A673 (cell line): ENCODE measurements around the gene NR1H2. TPM values are rescaled to one million over a fixed set of nuclear protein-coding genes. Genes with fewer than 3 reads are reported as not detected.

Source experiments
- BruUV-seq: library from RNA; stranded (reverse); fragments of 400-500 nt; replicated peaks from 2 replicates; lab custom pipeline; 2021; lab: Mats Ljungman, UMichigan
- CTCF ChIA-PET: fragments of 300-600 bp; sonication (Branson Sonifier 250); formaldehyde crosslinking; loops from one replicate; lab custom pipeline; 2022; ENCODE audit warnings: antibody characterized with exemption; lab: Charles Lee
- POLR2A ChIA-PET: fragments of 300-600 bp; sonication (Branson Sonifier 250); formaldehyde crosslinking; loops from one replicate; lab custom pipeline; 2022; ENCODE audit warnings: antibody characterized with exemption; ENCODE audit not compliant: low non-redundant PET; lab: Charles Lee
- DNase-seq: peaks from one replicate; pipeline ENCODE4 v3.0.0-alpha.2; 2015; ENCODE audit warnings: low spot score
- H3K27ac ChIP-seq: fragments of 200-600 bp; sonication (generic); 2 replicates; pipeline ENCODE4 v1.5.1; 2016; ENCODE audit warnings: mixed run types, low read depth, mild to moderate bottlenecking, mixed read lengths, antibody characterized with exemption, low read length; ENCODE audit not compliant: poor library complexity, severe bottlenecking
- H3K27me3 ChIP-seq: fragments of 200-600 bp; sonication (generic); replicated peaks from 2 replicates; pipeline ENCODE4 v1.6.1; 2017; ENCODE audit warnings: mixed run types, low read depth, mild to moderate bottlenecking, mixed read lengths, antibody characterized with exemption, low read length; ENCODE audit not compliant: insufficient read depth, poor library complexity
- H3K36me3 ChIP-seq: fragments of 200-600 bp; sonication (generic); 2 replicates; pipeline ENCODE4 v1.6.1; 2016; ENCODE audit warnings: mixed run types, mild to moderate bottlenecking, mixed read lengths, antibody characterized with exemption, low read length; ENCODE audit not compliant: insufficient read depth, poor library complexity, severe bottlenecking
- H3K4me1 ChIP-seq: fragments of 200-600 bp; sonication (generic); 2 replicates; pipeline ENCODE4 v1.6.1; 2017; ENCODE audit warnings: mixed run types, mild to moderate bottlenecking, mixed read lengths, antibody characterized with exemption, low read length; ENCODE audit not compliant: insufficient read depth, poor library complexity, severe bottlenecking
- H3K4me3 ChIP-seq: fragments of 200-600 bp; sonication (generic); 2 replicates; pipeline ENCODE4 v1.5.1; 2016; ENCODE audit warnings: low read depth, mixed run types, mild to moderate bottlenecking, mixed read lengths, low read length; ENCODE audit not compliant: poor library complexity, severe bottlenecking
- H3K9me3 ChIP-seq: fragments of 200-600 bp; sonication (generic); 2 replicates; pipeline ENCODE4 v1.6.1; 2016; ENCODE audit warnings: mixed run types, low read depth, mild to moderate bottlenecking, mixed read lengths, antibody characterized with exemption, low read length; ENCODE audit not compliant: poor library complexity, severe bottlenecking
- EZH2 ChIP-seq: fragments of 200-600 bp; sonication (generic); IDR thresholded peaks from 2 replicates; pipeline ENCODE4 v1.6.1; 2017; ENCODE audit warnings: borderline replicate concordance, low read depth, mild to moderate bottlenecking, mixed read lengths, antibody characterized with exemption, low read length; ENCODE audit not compliant: poor library complexity, severe bottlenecking
- intact Hi-C: fragments of 100-400 bp; cut with micrococcal nuclease; formaldehyde crosslinking; loops from one replicate; pipeline ENCODE4 v1.10.0; 2022; ENCODE audit not compliant: unreplicated experiment
- total RNA-seq: library from RNA; stranded (reverse); gene quantifications from 2 replicates; pipeline ENCODE4 v1.2.3, GENCODE V29; 2021
- TF ChIP-seq, protein P1 (sequence below): fragments of 300-800, 200-600 bp; sonication (generic); conservative IDR thresholded peaks from 2 replicates; pipeline ENCODE4 v1.5.1; 2017; ENCODE audit warnings: low read depth, mild to moderate bottlenecking, antibody characterized with exemption, low read length, moderate library complexity, mixed read lengths

NR1H2 gene
- total RNA-seq, 1 experiment from 2014 or later: 42.7 TPM

DNA sequence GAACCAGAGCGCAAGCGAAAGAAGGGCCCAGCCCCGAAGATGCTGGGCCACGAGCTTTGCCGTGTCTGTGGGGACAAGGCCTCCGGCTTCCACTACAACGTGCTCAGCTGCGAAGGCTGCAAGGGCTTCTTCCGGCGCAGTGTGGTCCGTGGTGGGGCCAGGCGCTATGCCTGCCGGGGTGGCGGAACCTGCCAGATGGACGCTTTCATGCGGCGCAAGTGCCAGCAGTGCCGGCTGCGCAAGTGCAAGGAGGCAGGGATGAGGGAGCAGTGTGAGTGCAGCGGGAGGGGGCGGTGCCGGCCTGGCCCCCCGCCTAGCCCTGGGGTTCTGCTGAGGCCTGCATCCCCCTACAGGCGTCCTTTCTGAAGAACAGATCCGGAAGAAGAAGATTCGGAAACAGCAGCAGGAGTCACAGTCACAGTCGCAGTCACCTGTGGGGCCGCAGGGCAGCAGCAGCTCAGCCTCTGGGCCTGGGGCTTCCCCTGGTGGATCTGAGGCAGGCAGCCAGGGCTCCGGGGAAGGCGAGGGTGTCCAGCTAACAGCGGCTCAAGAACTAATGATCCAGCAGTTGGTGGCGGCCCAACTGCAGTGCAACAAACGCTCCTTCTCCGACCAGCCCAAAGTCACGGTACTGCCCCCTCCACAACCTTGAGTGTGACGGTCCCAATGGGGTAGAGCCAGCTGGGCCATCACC lies 2.1 kb downstream of the NR1H2 start:
- Histone ChIP-seq H3K9me3 (no peaks in the 10 kb centered on the region), H3K27me3 (no peaks in the 10 kb centered on the region), H3K27ac (no peak overlapping the region), H3K4me1 (peaks cover 8% of the 10 kb centered on the region), H3K36me3 (peaks cover 36% of the 10 kb centered on the region), H3K4me3 (no peak overlapping the region)
- BruUV-seq: TSS peak; percentile 44
- ChIA-PET POLR2A (interaction anchor here (1.0 kb wide), 1 partner anchor 132 kb away, joined by 3 read pairs; the partner anchor contains the start of gene JOSD2), CTCF (no interaction called here)
- DNase-seq: no peak
- intact Hi-C loops: loop anchor here (5.0 kb wide), 1 partner anchor 134 kb away; the partner anchor contains the start of genes ASPDH and JOSD2
- TF ChIP-seq, protein P1, sequence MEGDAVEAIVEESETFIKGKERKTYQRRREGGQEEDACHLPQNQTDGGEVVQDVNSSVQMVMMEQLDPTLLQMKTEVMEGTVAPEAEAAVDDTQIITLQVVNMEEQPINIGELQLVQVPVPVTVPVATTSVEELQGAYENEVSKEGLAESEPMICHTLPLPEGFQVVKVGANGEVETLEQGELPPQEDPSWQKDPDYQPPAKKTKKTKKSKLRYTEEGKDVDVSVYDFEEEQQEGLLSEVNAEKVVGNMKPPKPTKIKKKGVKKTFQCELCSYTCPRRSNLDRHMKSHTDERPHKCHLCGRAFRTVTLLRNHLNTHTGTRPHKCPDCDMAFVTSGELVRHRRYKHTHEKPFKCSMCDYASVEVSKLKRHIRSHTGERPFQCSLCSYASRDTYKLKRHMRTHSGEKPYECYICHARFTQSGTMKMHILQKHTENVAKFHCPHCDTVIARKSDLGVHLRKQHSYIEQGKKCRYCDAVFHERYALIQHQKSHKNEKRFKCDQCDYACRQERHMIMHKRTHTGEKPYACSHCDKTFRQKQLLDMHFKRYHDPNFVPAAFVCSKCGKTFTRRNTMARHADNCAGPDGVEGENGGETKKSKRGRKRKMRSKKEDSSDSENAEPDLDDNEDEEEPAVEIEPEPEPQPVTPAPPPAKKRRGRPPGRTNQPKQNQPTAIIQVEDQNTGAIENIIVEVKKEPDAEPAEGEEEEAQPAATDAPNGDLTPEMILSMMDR: no peak
- TF ChIP-seq EZH2: no peak

DNA sequence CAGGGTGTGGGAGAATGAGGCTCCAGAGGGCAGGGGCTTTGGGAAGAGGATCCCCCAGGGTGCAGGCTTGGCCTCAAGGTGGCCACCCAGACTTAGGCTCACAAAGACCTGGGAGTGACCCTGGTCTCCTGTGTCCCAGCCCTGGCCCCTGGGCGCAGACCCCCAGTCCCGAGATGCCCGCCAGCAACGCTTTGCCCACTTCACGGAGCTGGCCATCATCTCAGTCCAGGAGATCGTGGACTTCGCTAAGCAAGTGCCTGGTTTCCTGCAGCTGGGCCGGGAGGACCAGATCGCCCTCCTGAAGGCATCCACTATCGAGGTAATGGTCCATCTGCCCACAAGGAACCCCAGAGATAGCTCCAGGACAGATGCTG lies 2.6 kb downstream of the NR1H2 start:
- Histone ChIP-seq H3K4me3 (no peak overlapping the region), H3K27me3 (no peaks in the 10 kb centered on the region), H3K27ac (no peak overlapping the region), H3K9me3 (no peaks in the 10 kb centered on the region), H3K4me1 (peaks cover 8% of the 10 kb centered on the region), H3K36me3 (peaks cover 36% of the 10 kb centered on the region)
- DNase-seq: no peak
- TF ChIP-seq, protein P1: no peak
- TF ChIP-seq EZH2: no peak
- intact Hi-C loops: loop anchor here (5.0 kb wide), 1 partner anchor 133 kb away; the partner anchor contains the start of genes ASPDH and JOSD2
- POLR2A ChIA-PET: no interaction called here
- CTCF ChIA-PET: no interaction called here
- BruUV-seq: no TSS peak

DNA sequence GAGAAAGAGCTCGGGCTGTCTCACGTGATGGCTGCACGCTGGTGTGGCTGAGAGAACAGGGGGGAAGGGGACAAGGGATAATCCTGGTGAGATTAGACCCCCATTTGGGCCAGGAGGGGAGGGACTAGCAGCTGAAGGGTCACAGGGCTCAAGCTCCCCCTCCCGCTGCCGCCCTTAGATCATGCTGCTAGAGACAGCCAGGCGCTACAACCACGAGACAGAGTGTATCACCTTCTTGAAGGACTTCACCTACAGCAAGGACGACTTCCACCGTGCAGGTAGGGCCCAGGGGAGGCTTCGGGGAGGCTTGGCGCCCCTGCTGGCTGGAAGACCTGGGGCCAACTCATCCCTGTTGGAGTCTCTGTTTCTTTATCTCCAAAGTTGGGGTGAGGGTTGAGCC lies 3.3 kb downstream of the NR1H2 start:
- CTCF ChIA-PET: no interaction called here
- POLR2A ChIA-PET: no interaction called here
- TF ChIP-seq, protein P1: no peak
- TF ChIP-seq EZH2: no peak
- H3K4me3 ChIP-seq: no peak overlapping the region
- no TSS peak for BruUV-seq
- no peak for DNase-seq
- H3K4me1 ChIP-seq: peaks cover 6% of the 10 kb centered on the region
- peaks cover 36% of the 10 kb centered on the region for H3K36me3 ChIP-seq
- no peaks in the 10 kb centered on the region for H3K27me3 ChIP-seq
- no peak overlapping the region for H3K27ac ChIP-seq
- H3K9me3 ChIP-seq: no peaks in the 10 kb centered on the region
- intact Hi-C loops: loop anchor here (5.0 kb wide), 1 partner anchor 133 kb away; the partner anchor contains the start of genes ASPDH and JOSD2
